NCI-H1436 treated with DMSO at 0.1 percent for 48 hours (cell line): ENCODE measurements around the gene ENKUR.

ENCODE experiments used
- DNase-seq: peaks from one replicate; lab custom pipeline; 2025; lab: John Stamatoyannopoulos, UW

Gene ENKUR

GRCh38 chr10:25015828-25016375 lies at the start of gene ENKUR:
Gene ENKUR (minus strand): TSS chr10:25016158. CDS start chr10:25015936, 222 bp downstream.
- peak; percentile 89 for DNase-seq

GRCh38 chr10:25064401-25064800 lies 48.4 kb upstream of the ENKUR start:
- DNase-seq = no peak

- DNase-seq = no peak
Observed at GRCh38 chr10:25063644-25064043, 47.7 kb upstream of the ENKUR start.

GRCh38 chr10:25063157-25063556 lies 47.2 kb upstream of the ENKUR start:
- DNase-seq = no peak

GRCh38 chr10:25061711-25062449 lies 45.9 kb upstream of the ENKUR start:
- no peak for DNase-seq

GRCh38 chr10:25061125-25061524 lies 45.2 kb upstream of the ENKUR start:
- no peak for DNase-seq

GRCh38 chr10:25059990-25060389 lies 44.0 kb upstream of the ENKUR start:
- no peak for DNase-seq

GRCh38 chr10:25057886-25058285 lies 41.9 kb upstream of the ENKUR start:
- DNase-seq = no peak

- DNase-seq = no peak
Observed at GRCh38 chr10:25056726-25057125, 40.8 kb upstream of the ENKUR start.

- DNase-seq = no peak
Observed at GRCh38 chr10:25052012-25052411, 36.1 kb upstream of the ENKUR start.

GRCh38 chr10:25050402-25050801 lies 34.4 kb upstream of the ENKUR start:
- DNase-seq = no peak

- DNase-seq = no peak
Observed at GRCh38 chr10:25049966-25050365, 34.0 kb upstream of the ENKUR start.

- DNase-seq = no peak
Observed at GRCh38 chr10:25048450-25048849, 32.5 kb upstream of the ENKUR start.

GRCh38 chr10:25047591-25048301 lies 31.8 kb upstream of the ENKUR start:
- DNase-seq = no peak

GRCh38 chr10:25047088-25047487 lies 31.1 kb upstream of the ENKUR start:
- DNase-seq = no peak

- DNase-seq = no peak
Observed at GRCh38 chr10:25046641-25047040, 30.7 kb upstream of the ENKUR start.

- no peak for DNase-seq
Observed at GRCh38 chr10:25039531-25039930, 23.6 kb upstream of the ENKUR start.

- DNase-seq = no peak
Observed at GRCh38 chr10:25038325-25038724, 22.4 kb upstream of the ENKUR start.

- no peak for DNase-seq
Observed at GRCh38 chr10:25036381-25036780, 20.4 kb upstream of the ENKUR start.

GRCh38 chr10:25029519-25029918 lies 13.6 kb upstream of the ENKUR start:
- DNase-seq = no peak

- DNase-seq = no peak
Observed at GRCh38 chr10:25028711-25029110, 12.8 kb upstream of the ENKUR start.

GRCh38 chr10:25026463-25026862 lies 10.5 kb upstream of the ENKUR start:
- peak; percentile 16 for DNase-seq

- DNase-seq = no peak
Observed at GRCh38 chr10:25024528-25024927, 8.6 kb upstream of the ENKUR start.
